ENCODE data around the gene RASGRP1.
"Not testable (repeated sequence)": the region's sequence is repeated elsewhere in the genome, so short reads cannot be mapped to it uniquely, and the experiment has no call there.

RASGRP1 gene

GRCh38 chr15:38564557-38565286 lies at the start of gene RASGRP1:
Gene RASGRP1, minus strand, starts transcription at chr15:38564814. Its CDS starts 186 bp downstream, at chr15:38564628.
- peak; percentile 69 to 77 for DNase-seq (ENCODE audit: low read depth in 2 of 2)

- no peak for DNase-seq (ENCODE audit: low read depth in 2 of 2)
Observed at GRCh38 chr15:38613085-38613484, 48.5 kb upstream of the RASGRP1 start.

DNA sequence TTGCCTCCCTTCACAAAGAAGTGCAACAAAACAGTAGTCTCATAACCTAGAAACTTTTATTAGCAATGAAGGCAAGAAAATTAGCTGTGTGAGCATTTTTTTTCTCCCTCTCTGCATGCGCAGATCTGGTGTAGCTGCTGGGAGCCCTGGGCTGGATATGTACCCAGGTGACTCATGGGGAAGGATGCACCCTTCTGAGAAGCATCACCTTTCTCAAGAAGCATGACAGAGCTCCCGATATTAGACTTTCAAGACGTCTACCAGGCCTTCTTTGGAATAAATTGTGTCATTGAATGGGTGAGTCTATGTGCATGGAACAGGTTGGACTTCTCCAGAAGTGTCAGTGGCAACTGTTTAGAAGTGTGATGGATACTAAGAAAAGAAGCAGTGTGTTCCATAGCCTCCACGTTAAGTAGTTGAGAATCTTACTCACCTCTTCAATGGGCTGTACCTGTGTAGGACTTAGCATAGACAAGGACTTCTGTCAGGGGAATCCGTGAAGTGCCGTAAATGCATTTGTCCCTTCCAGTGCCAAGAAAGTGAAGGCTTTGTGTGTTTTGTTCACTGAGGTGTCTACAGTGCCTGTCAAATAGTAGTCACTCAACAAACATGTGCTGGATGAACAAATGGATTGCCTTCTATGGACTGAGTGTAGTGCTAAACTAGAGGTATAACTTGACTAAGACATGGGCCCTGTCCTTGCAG lies 47.7 kb upstream of the RASGRP1 start:
- DNase-seq (ENCODE audit: low read depth in 2 of 2) = peak in 1 of 2 donors; percentile 38

- peak in 1 of 2 donors; percentile 14 for DNase-seq (ENCODE audit: low read depth in 2 of 2)
Observed at GRCh38 chr15:38611228-38611627, 46.6 kb upstream of the RASGRP1 start.

- no peak for DNase-seq (ENCODE audit: low read depth in 2 of 2)
Observed at GRCh38 chr15:38610748-38611147, 46.1 kb upstream of the RASGRP1 start.

GRCh38 chr15:38609097-38609738 lies 44.6 kb upstream of the RASGRP1 start:
- DNase-seq (ENCODE audit: low read depth in 2 of 2) = no peak

- no peak for DNase-seq (ENCODE audit: low read depth in 2 of 2)
Observed at GRCh38 chr15:38608682-38609081, 44.1 kb upstream of the RASGRP1 start.

- no peak for DNase-seq (ENCODE audit: low read depth in 2 of 2)
Observed at GRCh38 chr15:38605744-38606143, 41.1 kb upstream of the RASGRP1 start.

- DNase-seq (ENCODE audit: low read depth in 2 of 2) = no peak
Observed at GRCh38 chr15:38603672-38604071, 39.1 kb upstream of the RASGRP1 start.

DNA sequence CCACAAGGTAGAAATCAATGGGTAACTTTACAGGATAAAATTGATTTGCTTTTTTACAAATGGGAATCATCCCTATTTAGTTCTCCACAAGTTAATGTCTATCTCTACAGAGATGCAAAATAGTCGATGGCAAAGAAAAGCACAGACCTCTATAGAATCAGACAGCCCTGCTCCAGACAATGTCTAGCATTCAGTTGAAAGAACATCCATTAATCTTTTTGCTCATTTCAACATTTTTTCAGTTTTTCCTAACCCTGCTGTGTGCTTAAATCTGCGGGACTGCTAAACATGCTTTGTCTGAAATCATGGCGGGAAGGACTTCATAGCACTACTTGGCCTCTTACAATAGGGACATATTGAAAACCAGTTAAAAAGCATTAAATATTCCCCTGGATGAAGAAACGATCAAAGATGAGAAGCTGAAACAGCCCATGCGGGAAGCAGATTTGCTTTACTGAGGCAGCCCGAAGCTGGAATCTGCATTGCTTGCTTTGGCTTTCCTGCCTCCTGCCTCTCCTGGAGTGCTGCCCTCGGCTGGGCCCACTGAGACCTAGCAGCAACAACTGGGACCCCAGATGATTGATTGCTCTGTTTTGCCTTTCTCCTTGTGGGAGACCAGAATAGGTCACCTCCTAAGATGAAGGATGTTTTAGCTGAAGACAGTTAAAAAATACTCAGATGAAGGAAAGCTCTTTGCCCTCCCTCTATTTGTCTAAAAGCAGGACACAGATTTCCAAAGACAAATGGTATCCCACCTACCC lies 38.5 kb upstream of the RASGRP1 start:
- DNase-seq (ENCODE audit: low read depth in 2 of 2) = no peak

DNA sequence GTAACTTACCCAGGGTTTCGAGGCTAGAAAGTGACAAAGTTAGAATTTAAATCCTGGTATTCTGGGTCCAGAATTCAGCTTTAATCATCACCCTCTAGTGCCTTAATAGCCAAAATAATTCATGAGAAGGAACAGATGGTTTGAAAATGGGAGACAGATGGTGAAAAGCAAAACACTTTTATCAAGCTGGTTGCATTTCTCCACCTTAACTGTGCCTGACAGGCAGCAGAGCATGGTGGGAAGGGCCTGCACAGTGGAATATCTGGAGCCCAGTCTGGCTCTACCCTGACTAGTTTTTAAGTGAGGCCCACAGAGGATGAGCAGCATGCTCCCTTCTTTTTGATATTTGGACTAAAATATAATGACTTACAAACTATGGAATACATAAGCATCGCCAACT lies 35.6 kb upstream of the RASGRP1 start:
- DNase-seq (ENCODE audit: low read depth in 2 of 2) = no peak

- no peak for DNase-seq (ENCODE audit: low read depth in 2 of 2)
Observed at GRCh38 chr15:38598749-38599148, 34.1 kb upstream of the RASGRP1 start.

GRCh38 chr15:38597219-38597800 lies 32.7 kb upstream of the RASGRP1 start:
- no peak for DNase-seq (ENCODE audit: low read depth in 2 of 2)

DNA sequence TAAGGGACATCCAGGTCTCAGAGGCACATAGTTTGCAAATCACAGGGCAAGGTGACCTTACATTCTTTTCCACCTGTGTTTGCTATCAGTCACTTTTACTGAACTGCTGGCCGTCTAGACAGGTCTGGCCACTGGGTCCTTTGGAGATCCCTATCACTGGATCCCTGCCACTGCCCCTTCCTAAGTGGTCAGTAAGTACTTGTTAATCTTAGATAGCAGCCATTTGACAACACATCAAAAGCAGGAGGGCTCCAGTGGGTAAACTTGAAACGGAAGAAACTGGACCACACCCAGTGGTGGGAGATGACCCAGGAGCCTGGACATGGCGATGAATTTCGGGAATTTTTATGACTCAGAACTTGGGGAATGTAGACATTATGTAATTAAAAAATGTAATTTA lies 28.9 kb upstream of the RASGRP1 start:
- no peak for DNase-seq (ENCODE audit: low read depth in 2 of 2)

DNA sequence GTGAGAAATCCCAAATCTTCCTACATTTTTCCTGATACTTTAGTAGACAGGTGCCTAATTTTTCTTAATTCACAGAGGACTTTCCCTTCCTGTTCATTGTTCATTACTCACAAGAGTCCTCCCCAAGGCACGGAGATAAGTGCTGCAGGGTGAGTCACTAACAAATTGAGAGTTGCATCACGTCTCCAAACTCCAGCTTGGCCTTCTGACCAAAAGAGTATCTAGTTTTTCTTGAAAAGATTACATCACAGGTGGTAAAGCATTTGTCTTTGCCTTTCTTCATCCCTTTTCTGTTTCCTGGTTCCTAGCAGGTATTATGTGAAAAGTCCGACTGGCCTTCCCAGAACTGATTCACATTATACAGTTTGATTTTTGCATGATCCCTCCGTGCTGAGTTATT lies 24.9 kb upstream of the RASGRP1 start:
- no peak for DNase-seq (ENCODE audit: low read depth in 2 of 2)

- no peak for DNase-seq (ENCODE audit: low read depth in 2 of 2)
Observed at GRCh38 chr15:38588672-38589071, 24.1 kb upstream of the RASGRP1 start.

- DNase-seq (ENCODE audit: low read depth in 2 of 2) = no peak
Observed at GRCh38 chr15:38587214-38587613, 22.6 kb upstream of the RASGRP1 start.

DNA sequence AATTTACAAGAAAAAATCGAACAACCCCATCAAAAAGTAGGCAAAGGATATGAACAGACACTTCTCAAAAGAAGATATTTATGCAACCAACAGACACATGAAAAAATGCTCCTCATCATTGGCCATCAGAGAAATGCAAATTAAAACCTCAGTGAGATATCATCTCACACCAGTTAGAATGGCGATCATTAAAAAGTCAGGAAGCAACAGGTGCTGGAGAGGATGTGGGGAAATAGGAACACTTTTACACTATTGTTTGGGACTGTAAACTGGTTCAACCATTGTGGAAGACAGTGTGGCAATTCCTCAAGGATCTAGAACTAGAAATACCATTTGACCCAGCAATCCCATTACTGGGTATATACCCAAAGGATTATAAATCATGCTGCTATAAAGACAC lies 21.4 kb upstream of the RASGRP1 start:
- DNase-seq (ENCODE audit: low read depth in 2 of 2) = not testable (repeated sequence)

GRCh38 chr15:38578626-38579025 lies 14.0 kb upstream of the RASGRP1 start:
- no peak for DNase-seq (ENCODE audit: low read depth in 2 of 2)

GRCh38 chr15:38577424-38577987 lies 12.9 kb upstream of the RASGRP1 start:
- no peak for DNase-seq (ENCODE audit: low read depth in 2 of 2)

- DNase-seq (ENCODE audit: low read depth in 2 of 2) = no peak
Observed at GRCh38 chr15:38576837-38577236, 12.2 kb upstream of the RASGRP1 start.

Measured in activated CD8-positive, alpha-beta memory T cell treated with anti-CD3 and anti-CD28 coated beads for 4 hours (primary cell).